A549 (cell line): ENCODE measurements around the gene CHEK2. TPM values are rescaled to one million over a fixed set of nuclear protein-coding genes. Genes with fewer than 3 reads are reported as not detected.

Experiments used
- ATAC-seq, 2 experiments: fragments of 200-7000 bp in 1 of 2; fragments of >200 bp in 1 of 2; cut with Nextera tagmentation in 1 of 2; cut with Tn5 transposase in 1 of 2; 3 replicates each; pipeline versions ENCODE4 v1.8.0 to v1.9.1; 2018 to 2020; ENCODE audit warnings: mild to moderate bottlenecking in 1 of 2, moderate library complexity in 1 of 2
- CTCF ChIA-PET: fragments of 300-600 bp; sonication (Branson Sonifier 250); formaldehyde crosslinking; extraction: SDS; loops from one replicate; lab custom pipeline; 2021; ENCODE audit warnings: antibody characterized with exemption, inconsistent platforms; lab: Yijun Ruan, JAX
- POLR2A ChIA-PET: fragments of 350-600 bp; formaldehyde crosslinking; extraction: SDS; loops from one replicate; lab custom pipeline; 2021; ENCODE audit warnings: antibody characterized with exemption, inconsistent platforms; lab: Yijun Ruan, JAX
- DNase-seq, 2 experiments: peaks; one replicate each; pipeline versions ENCODE4 v3.0.0 to v3.0.0-alpha.2; 2011 to 2016; ENCODE audit warnings: low read depth in 1 of 2, low spot score in 1 of 2
- FAIRE-seq: peaks from 2 replicates; lab custom pipeline; 2011; peaks lifted over from hg19 to GRCh38; lab: Jason Lieb, UNC
- H3K27ac ChIP-seq, 2 experiments: fragments of >200 bp; sonication (Bioruptor Twin); formaldehyde crosslinking; 3 replicates each; pipeline ENCODE4 v1.5.1; 2016 to 2017
- H3K4me1 ChIP-seq: fragments of >200 bp; sonication (Bioruptor Twin); formaldehyde crosslinking; 3 replicates; pipeline ENCODE4 v1.6.1; 2016
- H3K4me2 ChIP-seq: fragments of >200 bp; sonication (Bioruptor Twin); formaldehyde crosslinking; 3 replicates; pipeline ENCODE4 v1.6.1; 2016
- H3K4me3 ChIP-seq: fragments of >200 bp; sonication (Bioruptor Twin); formaldehyde crosslinking; 3 replicates; pipeline ENCODE4 v1.5.1; 2016
- H3K9me3 ChIP-seq: fragments of >200 bp; sonication (Bioruptor Twin); formaldehyde crosslinking; 3 replicates; pipeline ENCODE4 v1.6.1; 2016
- CBX2 ChIP-seq: fragments of 200-600 bp; sonication (generic); IDR thresholded peaks from 2 replicates; pipeline ENCODE4 v1.6.1; 2016; ENCODE audit warnings: low read depth, mild to moderate bottlenecking, borderline replicate concordance
- CEBPB ChIP-seq, 2 experiments: fragments of >200 bp in 1 of 2; sonication (Bioruptor Twin) in 1 of 2; formaldehyde crosslinking in 1 of 2; IDR thresholded peaks; 2 replicates each; pipeline ENCODE4 v1.6.1; 2012 to 2016
- CHD2 ChIP-seq: fragments of 150-350 bp; IDR thresholded peaks from 2 replicates; pipeline ENCODE4 v1.6.1; 2014; ENCODE audit warnings: low read length; ENCODE audit not compliant: partially characterized antibody
- CHD4 ChIP-seq: fragments of 200-600 bp; sonication (generic); IDR thresholded peaks from 2 replicates; pipeline ENCODE4 v1.6.1; 2016; ENCODE audit warnings: antibody characterized with exemption, mild to moderate bottlenecking, borderline replicate concordance
- EHMT2 ChIP-seq: fragments of 200-600 bp; sonication (generic); IDR thresholded peaks from 2 replicates; pipeline ENCODE4 v1.6.1; 2016; ENCODE audit warnings: antibody characterized with exemption, low read depth, mild to moderate bottlenecking, moderate library complexity
- ESRRA ChIP-seq: fragments of 150-350 bp; IDR thresholded peaks from 2 replicates; pipeline ENCODE4 v1.6.1; 2014; ENCODE audit warnings: mild to moderate bottlenecking, low read length, borderline replicate concordance
- FOXS1 ChIP-seq: fragments of 250-450 bp; sonication (Bioruptor Pico); IDR thresholded peaks from 2 replicates; pipeline ENCODE4 v1.5.0; 2020; ENCODE audit warnings: mild to moderate bottlenecking, moderate library complexity
- HDAC2 ChIP-seq: fragments of 200-600 bp; sonication (generic); IDR thresholded peaks from 2 replicates; pipeline ENCODE4 v1.6.1; 2016
- HEYL ChIP-seq: fragments of 250-450 bp; sonication (Bioruptor Pico); IDR thresholded peaks from 2 replicates; pipeline ENCODE4 v1.8.0; 2021; ENCODE audit warnings: mild to moderate bottlenecking, moderate library complexity
- HOXB5 ChIP-seq: fragments of 250-450 bp; sonication (Bioruptor Pico); IDR thresholded peaks from 2 replicates; pipeline ENCODE4 v1.5.0; 2020; ENCODE audit warnings: mild to moderate bottlenecking, moderate library complexity
- JUNB ChIP-seq: fragments of >200 bp; sonication (Bioruptor Twin); formaldehyde crosslinking; IDR thresholded peaks from 2 replicates; pipeline ENCODE4 v1.6.1; 2016
- NPAS2 ChIP-seq: fragments of 250-450 bp; sonication (Bioruptor Pico); IDR thresholded peaks from 2 replicates; pipeline ENCODE4 v1.8.0; 2022; ENCODE audit warnings: mild to moderate bottlenecking, moderate library complexity, borderline replicate concordance
- PHF8 ChIP-seq: fragments of 200-600 bp; sonication (generic); IDR thresholded peaks from 2 replicates; pipeline ENCODE4 v1.6.1; 2016; ENCODE audit warnings: low read depth, mild to moderate bottlenecking, antibody characterized with exemption, moderate library complexity, borderline replicate concordance
- POLR2AphosphoS2 ChIP-seq: conservative IDR thresholded peaks from 2 replicates; pipeline ENCODE4 v1.6.1; 2012; ENCODE audit warnings: low read length, improper control_type of control experiment, inconsistent platforms
- RAD21 ChIP-seq, 2 experiments: fragments of >200 bp in 1 of 2; sonication (Bioruptor Twin) in 1 of 2; formaldehyde crosslinking in 1 of 2; IDR thresholded peaks in 1 of 2; conservative IDR thresholded peaks in 1 of 2; 2 replicates in 1 of 2; 3 replicates in 1 of 2; pipeline ENCODE4 v1.6.1; 2012 to 2018; ENCODE audit warnings: inconsistent platforms in 1 of 2
- RARB ChIP-seq: fragments of 250-450 bp; sonication (Bioruptor Pico); IDR thresholded peaks from 2 replicates; pipeline ENCODE4 v1.8.0; 2021; ENCODE audit warnings: mild to moderate bottlenecking, moderate library complexity
- TFCP2L1 ChIP-seq: fragments of 250-450 bp; sonication (Bioruptor Pico); IDR thresholded peaks from 2 replicates; pipeline ENCODE4 v1.5.0; 2021; ENCODE audit warnings: mild to moderate bottlenecking
- TP53 ChIP-seq: fragments of 250-450 bp; sonication (Bioruptor Pico); IDR thresholded peaks from 2 replicates; pipeline ENCODE4 v1.5.0; 2021; ENCODE audit warnings: mild to moderate bottlenecking, moderate library complexity
- ZC3H11A ChIP-seq: fragments of 450-650 bp; IDR thresholded peaks from 2 replicates; pipeline ENCODE4 v1.6.1; 2014; ENCODE audit warnings: antibody characterized with exemption, mild to moderate bottlenecking
- ZFP36 ChIP-seq: fragments of 450-650 bp; IDR thresholded peaks from 2 replicates; pipeline ENCODE4 v1.6.1; 2014; ENCODE audit warnings: borderline replicate concordance; ENCODE audit not compliant: partially characterized antibody
- ZNF302 ChIP-seq: fragments of 250-450 bp; sonication (Bioruptor Pico); IDR thresholded peaks from 2 replicates; pipeline ENCODE4 v1.9.0; 2021; ENCODE audit warnings: inconsistent platforms, mild to moderate bottlenecking, moderate library complexity
- ZSCAN20 ChIP-seq: fragments of 250-450 bp; sonication (Bioruptor Pico); IDR thresholded peaks from 2 replicates; pipeline ENCODE4 v1.8.0; 2022; ENCODE audit warnings: mild to moderate bottlenecking, moderate library complexity
- WGBS: methylation state at CpG from one replicate; pipeline ENCODE4 v1.1.6; 2017; ENCODE audit errors: missing lambda C conversion rate; 5-methylcytosine and 5-hydroxymethylcytosine counted together
- polyA plus RNA-seq, 4 experiments: library from polyadenylated mRNA; depleted of rRNA in 3 of 4; stranded (reverse); fragments of >200 nt; fragmentation: RNase III in 1 of 4; extraction: RNeasy Plus Mini Kit Qiagen cat#74134 plus additional on column Dnase treatment in 1 of 4; gene quantifications; 2 replicates in 3 of 4; 3 replicates in 1 of 4; pipeline ENCODE4 v1.2.3, GENCODE V29; 2011 to 2017
- TF ChIP-seq, protein P1 (sequence below): fragments of >200 bp; sonication (Bioruptor Twin); formaldehyde crosslinking; IDR thresholded peaks from 2 replicates; pipeline ENCODE4 v1.6.1; 2016
- TF ChIP-seq, protein P2 (sequence below): fragments of 200-600 bp; sonication (generic); IDR thresholded peaks from 2 replicates; pipeline ENCODE4 v1.6.1; 2016; ENCODE audit warnings: antibody characterized with exemption, mild to moderate bottlenecking, moderate library complexity
- TF ChIP-seq, protein P3 (sequence below): fragments of 250-450 bp; sonication (Bioruptor Pico); IDR thresholded peaks from 2 replicates; pipeline ENCODE4 v1.5.0; 2020; ENCODE audit warnings: low read depth, mild to moderate bottlenecking, moderate library complexity
- TF ChIP-seq, protein P4 (sequence below): IDR thresholded peaks from 2 replicates; pipeline ENCODE4 v1.6.1; 2012
- TF ChIP-seq, protein P5 (sequence below): fragments of >200 bp; sonication (Bioruptor Twin); formaldehyde crosslinking; IDR thresholded peaks from 3 replicates; pipeline ENCODE4 v1.5.1; 2016
- TF ChIP-seq, protein P6 (sequence below): IDR thresholded peaks from 2 replicates; pipeline ENCODE4 v1.6.1; 2012; ENCODE audit warnings: low read depth, borderline replicate concordance

CHEK2 gene
- polyA plus RNA-seq, 2 of the 4 experiments (the other 2 are of a cell fraction): 13.0 to 26.1 TPM

DNA sequence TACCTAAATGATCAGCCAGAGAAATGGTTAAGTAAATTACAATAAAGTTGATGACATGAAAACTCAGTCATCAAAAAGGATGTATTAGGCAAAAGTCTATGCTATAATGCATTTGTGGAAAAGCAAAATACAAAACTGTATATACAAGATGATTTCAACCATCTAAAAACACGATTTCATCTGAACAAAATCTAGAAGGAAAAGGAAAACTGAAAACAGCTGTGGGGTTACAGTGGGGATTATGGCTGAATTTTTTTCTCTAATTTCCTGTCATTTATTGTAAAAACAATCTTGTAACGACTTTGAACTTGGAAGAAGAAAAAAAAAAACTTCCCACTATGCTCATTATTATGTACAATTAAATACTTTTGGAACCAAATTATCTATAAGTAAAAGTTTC is 30.3 kb downstream of the CHEK2 start:
- DNase-seq (no peak), FAIRE-seq (no peak), ATAC-seq (no peak)
- Histone ChIP-seq H3K4me3 (peak overlapping the region; percentile 23; the same call in 1 of the 3 replicates), H3K4me2 (peak overlapping the region; percentile 81), H3K9me3 (no peaks in the 10 kb centered on the region), H3K4me1 (peaks cover 39% of the 10 kb centered on the region), H3K27ac (peak overlapping the region; percentile 82 to 87)
- ChIA-PET CTCF (interaction anchor here (1.5 kb wide), 1 partner anchor 30 kb away, joined by 4 read pairs; no protein-coding TSS in a partner anchor), POLR2A (interaction anchor here (1.8 kb wide), 1 partner anchor 31 kb away, joined by 4 read pairs; the partner anchor contains the start of gene TTC28)
- TF ChIP-seq, protein P1, sequence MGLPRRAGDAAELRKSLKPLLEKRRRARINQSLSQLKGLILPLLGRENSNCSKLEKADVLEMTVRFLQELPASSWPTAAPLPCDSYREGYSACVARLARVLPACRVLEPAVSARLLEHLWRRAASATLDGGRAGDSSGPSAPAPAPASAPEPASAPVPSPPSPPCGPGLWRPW: no peak
- TF ChIP-seq POLR2AphosphoS2 (no peak), FOXS1 (CRISPR knock-in tag) (no peak), EHMT2 (no peak), PHF8 (no peak), JUNB (no peak), NPAS2 (CRISPR knock-in tag) (no peak), TP53 (CRISPR knock-in tag) (no peak), RARB (no peak), ZNF302 (CRISPR knock-in tag) (no peak), TFCP2L1 (no peak), ESRRA (no peak), RAD21 (conservative IDR thresholded peaks at IDR 0.05 in 1 of 2, IDR thresholded peaks at IDR 0.05 in 1 of 2) (no peak), ZFP36 (no peak), ZC3H11A (no peak), CHD2 (no peak), HDAC2 (no peak)
- TF ChIP-seq, protein P2, sequence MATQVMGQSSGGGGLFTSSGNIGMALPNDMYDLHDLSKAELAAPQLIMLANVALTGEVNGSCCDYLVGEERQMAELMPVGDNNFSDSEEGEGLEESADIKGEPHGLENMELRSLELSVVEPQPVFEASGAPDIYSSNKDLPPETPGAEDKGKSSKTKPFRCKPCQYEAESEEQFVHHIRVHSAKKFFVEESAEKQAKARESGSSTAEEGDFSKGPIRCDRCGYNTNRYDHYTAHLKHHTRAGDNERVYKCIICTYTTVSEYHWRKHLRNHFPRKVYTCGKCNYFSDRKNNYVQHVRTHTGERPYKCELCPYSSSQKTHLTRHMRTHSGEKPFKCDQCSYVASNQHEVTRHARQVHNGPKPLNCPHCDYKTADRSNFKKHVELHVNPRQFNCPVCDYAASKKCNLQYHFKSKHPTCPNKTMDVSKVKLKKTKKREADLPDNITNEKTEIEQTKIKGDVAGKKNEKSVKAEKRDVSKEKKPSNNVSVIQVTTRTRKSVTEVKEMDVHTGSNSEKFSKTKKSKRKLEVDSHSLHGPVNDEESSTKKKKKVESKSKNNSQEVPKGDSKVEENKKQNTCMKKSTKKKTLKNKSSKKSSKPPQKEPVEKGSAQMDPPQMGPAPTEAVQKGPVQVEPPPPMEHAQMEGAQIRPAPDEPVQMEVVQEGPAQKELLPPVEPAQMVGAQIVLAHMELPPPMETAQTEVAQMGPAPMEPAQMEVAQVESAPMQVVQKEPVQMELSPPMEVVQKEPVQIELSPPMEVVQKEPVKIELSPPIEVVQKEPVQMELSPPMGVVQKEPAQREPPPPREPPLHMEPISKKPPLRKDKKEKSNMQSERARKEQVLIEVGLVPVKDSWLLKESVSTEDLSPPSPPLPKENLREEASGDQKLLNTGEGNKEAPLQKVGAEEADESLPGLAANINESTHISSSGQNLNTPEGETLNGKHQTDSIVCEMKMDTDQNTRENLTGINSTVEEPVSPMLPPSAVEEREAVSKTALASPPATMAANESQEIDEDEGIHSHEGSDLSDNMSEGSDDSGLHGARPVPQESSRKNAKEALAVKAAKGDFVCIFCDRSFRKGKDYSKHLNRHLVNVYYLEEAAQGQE: no peak
- 61% methylated on average over 2 of the region's 2 CpGs for WGBS

DNA sequence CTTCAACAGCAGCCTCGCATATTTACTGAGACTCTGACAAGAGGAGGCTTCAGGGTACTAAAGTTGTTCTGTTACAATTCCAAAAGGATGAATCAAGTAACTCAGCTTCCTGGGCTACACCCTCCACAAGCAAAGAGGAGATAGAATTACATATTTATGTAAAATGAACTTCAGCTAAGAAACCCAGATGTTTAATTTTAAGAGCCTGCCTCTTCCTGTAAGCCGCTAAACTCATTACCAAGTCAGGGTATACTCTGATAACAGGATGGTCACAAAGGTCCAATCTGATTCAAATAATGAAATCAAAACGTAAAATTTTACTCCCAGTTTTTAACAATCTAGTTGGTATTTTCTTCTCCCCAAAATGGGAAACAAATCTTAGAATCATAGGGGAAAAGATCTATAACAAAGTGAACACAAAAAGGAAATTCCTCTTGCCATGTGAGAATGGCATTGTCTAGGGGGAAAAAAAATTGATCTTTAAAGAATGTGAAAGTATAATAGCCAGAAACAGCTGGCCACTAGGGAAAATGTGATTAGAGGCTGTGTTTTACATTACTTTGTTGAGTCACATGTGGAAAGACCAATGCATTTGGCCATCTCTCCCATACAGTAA is 30.9 kb downstream of the CHEK2 start:
- FAIRE-seq (no peak), ATAC-seq (peak in 1 of 2 experiments; percentile 55; a peak in 2 of 6 replicates), DNase-seq (peak in 1 of 2 experiments; percentile 47)
- H3K4me2 ChIP-seq: peak overlapping the region; percentile 81
- CTCF ChIA-PET: interaction anchor here (1.3 kb wide), 1 partner anchor 32 kb away, joined by 6 read pairs; the partner anchor contains the start of genes CHEK2 and HSCB
- no peak overlapping the region for H3K4me3 ChIP-seq
- POLR2A ChIA-PET: interaction anchor here (1.4 to 1.8 kb wide), 2 partner anchors 31 to 90 kb away, joined by 4 to 7 read pairs; partner anchors contain the start of genes TTC28 and XBP1
- H3K27ac ChIP-seq: peak overlapping the region; percentile 82 to 87
- TF ChIP-seq, protein P3, sequence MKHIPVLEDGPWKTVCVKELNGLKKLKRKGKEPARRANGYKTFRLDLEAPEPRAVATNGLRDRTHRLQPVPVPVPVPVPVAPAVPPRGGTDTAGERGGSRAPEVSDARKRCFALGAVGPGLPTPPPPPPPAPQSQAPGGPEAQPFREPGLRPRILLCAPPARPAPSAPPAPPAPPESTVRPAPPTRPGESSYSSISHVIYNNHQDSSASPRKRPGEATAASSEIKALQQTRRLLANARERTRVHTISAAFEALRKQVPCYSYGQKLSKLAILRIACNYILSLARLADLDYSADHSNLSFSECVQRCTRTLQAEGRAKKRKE (CRISPR knock-in tag): no peak
- no peak for TF ChIP-seq CHD4
- TF ChIP-seq RARB: no peak
- TF ChIP-seq, protein P4, sequence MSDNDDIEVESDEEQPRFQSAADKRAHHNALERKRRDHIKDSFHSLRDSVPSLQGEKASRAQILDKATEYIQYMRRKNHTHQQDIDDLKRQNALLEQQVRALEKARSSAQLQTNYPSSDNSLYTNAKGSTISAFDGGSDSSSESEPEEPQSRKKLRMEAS: no peak
- TF ChIP-seq, protein P5, sequence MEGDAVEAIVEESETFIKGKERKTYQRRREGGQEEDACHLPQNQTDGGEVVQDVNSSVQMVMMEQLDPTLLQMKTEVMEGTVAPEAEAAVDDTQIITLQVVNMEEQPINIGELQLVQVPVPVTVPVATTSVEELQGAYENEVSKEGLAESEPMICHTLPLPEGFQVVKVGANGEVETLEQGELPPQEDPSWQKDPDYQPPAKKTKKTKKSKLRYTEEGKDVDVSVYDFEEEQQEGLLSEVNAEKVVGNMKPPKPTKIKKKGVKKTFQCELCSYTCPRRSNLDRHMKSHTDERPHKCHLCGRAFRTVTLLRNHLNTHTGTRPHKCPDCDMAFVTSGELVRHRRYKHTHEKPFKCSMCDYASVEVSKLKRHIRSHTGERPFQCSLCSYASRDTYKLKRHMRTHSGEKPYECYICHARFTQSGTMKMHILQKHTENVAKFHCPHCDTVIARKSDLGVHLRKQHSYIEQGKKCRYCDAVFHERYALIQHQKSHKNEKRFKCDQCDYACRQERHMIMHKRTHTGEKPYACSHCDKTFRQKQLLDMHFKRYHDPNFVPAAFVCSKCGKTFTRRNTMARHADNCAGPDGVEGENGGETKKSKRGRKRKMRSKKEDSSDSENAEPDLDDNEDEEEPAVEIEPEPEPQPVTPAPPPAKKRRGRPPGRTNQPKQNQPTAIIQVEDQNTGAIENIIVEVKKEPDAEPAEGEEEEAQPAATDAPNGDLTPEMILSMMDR: no peak
- TF ChIP-seq, protein P6, sequence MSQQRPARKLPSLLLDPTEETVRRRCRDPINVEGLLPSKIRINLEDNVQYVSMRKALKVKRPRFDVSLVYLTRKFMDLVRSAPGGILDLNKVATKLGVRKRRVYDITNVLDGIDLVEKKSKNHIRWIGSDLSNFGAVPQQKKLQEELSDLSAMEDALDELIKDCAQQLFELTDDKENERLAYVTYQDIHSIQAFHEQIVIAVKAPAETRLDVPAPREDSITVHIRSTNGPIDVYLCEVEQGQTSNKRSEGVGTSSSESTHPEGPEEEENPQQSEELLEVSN: no peak
- TF ChIP-seq CEBPB (IDR thresholded peaks at IDR 0.05): no peak
- no peak for TF ChIP-seq HOXB5 (CRISPR knock-in tag)
- TF ChIP-seq FOXS1 (CRISPR knock-in tag): no peak
- no peak for TF ChIP-seq ZSCAN20 (CRISPR knock-in tag)
- TF ChIP-seq HEYL (CRISPR knock-in tag): no peak
- no peak for TF ChIP-seq ZFP36
- no peak for TF ChIP-seq CBX2
- TF ChIP-seq POLR2AphosphoS2: no peak
- TF ChIP-seq RAD21 (conservative IDR thresholded peaks at IDR 0.05 in 1 of 2, IDR thresholded peaks at IDR 0.05 in 1 of 2): no peak
- peaks cover 39% of the 10 kb centered on the region for H3K4me1 ChIP-seq
- WGBS: 13% methylated on average over 3 of the region's 3 CpGs
- H3K9me3 ChIP-seq: no peaks in the 10 kb centered on the region
